Activated CD8-positive, alpha-beta T cell treated with anti-CD3 and anti-CD28 coated beads for 36 hours (primary cell): Measurements from ENCODE around the gene CUBN. TPM values are rescaled to one million over a fixed set of nuclear protein-coding genes. Genes with fewer than 3 reads are reported as not detected.
A peak's percentile ranks its signal among the peaks of the same experiment; 100 is the strongest.

Experiments used
- ATAC-seq: fragments of 200-7000 bp; cut with Tn5 transposase; one replicate; pipeline ENCODE4 v1.10.0; 2021; ENCODE audit warnings: mild to moderate bottlenecking, moderate library complexity
- CTCF ChIA-PET: fragments of 350-600 bp; sonication (Branson Sonifier 250); formaldehyde crosslinking; loops from one replicate; lab custom pipeline; 2021; ENCODE audit warnings: antibody characterized with exemption; lab: Charles Lee
- POLR2A ChIA-PET: fragments of 350-600 bp; sonication (Branson Sonifier 250); formaldehyde crosslinking; loops from one replicate; lab custom pipeline; 2021; ENCODE audit warnings: antibody characterized with exemption; lab: Charles Lee
- DNase-seq: peaks from one replicate; pipeline ENCODE4 v3.0.0-alpha.2; 2020
- H3K27ac Mint-ChIP-seq: one replicate; pipeline ENCODE4 v1.8.0; 2021; ENCODE audit warnings: mild to moderate bottlenecking, mixed read lengths
- H3K27me3 Mint-ChIP-seq: one replicate; pipeline ENCODE4 v1.8.0; 2021; ENCODE audit warnings: mixed read lengths
- H3K36me3 Mint-ChIP-seq: one replicate; pipeline ENCODE4 v1.8.0; 2021; ENCODE audit warnings: low read depth, mixed read lengths
- H3K4me1 Mint-ChIP-seq: one replicate; pipeline ENCODE4 v1.8.0; 2021; ENCODE audit warnings: low read depth, mixed read lengths
- H3K4me3 Mint-ChIP-seq: one replicate; pipeline ENCODE4 v1.8.0; 2021; ENCODE audit warnings: mild to moderate bottlenecking, moderate library complexity, mixed read lengths
- H3K9me3 Mint-ChIP-seq: one replicate; pipeline ENCODE4 v1.8.0; 2021; ENCODE audit warnings: mixed read lengths
- CTCF ChIP-seq: fragments of 200-600 bp; IDR thresholded peaks from one replicate; pipeline ENCODE4 v1.8.0; 2022; ENCODE audit warnings: antibody characterized with exemption, mild to moderate bottlenecking
- intact Hi-C: fragments of 100-400 bp; cut with micrococcal nuclease; formaldehyde crosslinking; loops from one replicate; pipeline ENCODE4 v1.10.0; 2022
- total RNA-seq, 2 experiments: library from RNA; stranded (reverse); gene quantifications; one replicate each; pipeline ENCODE4 v1.2.3, GENCODE V29; 2021

CUBN gene
- total RNA-seq, 2 experiments from 2014 or later, result 0.38 to 0.65 TPM

DNA sequence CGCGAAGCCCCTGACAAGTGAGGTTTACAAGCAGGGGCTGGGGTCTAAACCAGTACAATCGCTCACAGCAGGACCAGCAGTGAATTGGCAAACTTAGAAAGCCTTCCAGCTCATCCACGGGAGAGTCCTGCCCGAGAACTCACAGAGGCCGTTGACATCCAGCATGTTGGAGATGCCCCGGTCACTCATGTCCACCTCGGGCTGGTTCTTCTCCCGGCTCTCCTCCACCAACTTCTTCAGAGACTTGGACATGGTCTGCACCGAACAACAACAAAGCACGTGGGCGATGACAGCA is 312.8 kb downstream of the CUBN start:
- H3K36me3 Mint-ChIP-seq, result peaks cover 8% of the 10 kb centered on the region
- ATAC-seq (no peak), DNase-seq (no peak)
- no peaks in the 10 kb centered on the region for H3K27me3 Mint-ChIP-seq
- peaks cover 2% of the 10 kb centered on the region for H3K9me3 Mint-ChIP-seq
- ChIA-PET CTCF (interaction anchor here (1.4 to 1.8 kb wide), 3 partner anchors 11 to 442 kb away, joined by 4 to 6 read pairs (median 4); no protein-coding TSS in a partner anchor), POLR2A (interaction anchor here (1.5 to 2.2 kb wide), 3 partner anchors 9 to 13 kb away, joined by 5 to 15 read pairs (median 5); no protein-coding TSS in a partner anchor)
- peaks cover 28% of the 10 kb centered on the region for H3K4me1 Mint-ChIP-seq
- intact Hi-C loops, result loop anchor here (2.0 to 10.0 kb wide), 2 partner anchors 210 to 1838 kb away; partner anchors contain the start of genes ARL5B and NSUN6
- TF ChIP-seq CTCF, result no peak
- H3K4me3 Mint-ChIP-seq, result peak overlapping the region; percentile 85
- peak overlapping the region; percentile 92 for H3K27ac Mint-ChIP-seq

DNA sequence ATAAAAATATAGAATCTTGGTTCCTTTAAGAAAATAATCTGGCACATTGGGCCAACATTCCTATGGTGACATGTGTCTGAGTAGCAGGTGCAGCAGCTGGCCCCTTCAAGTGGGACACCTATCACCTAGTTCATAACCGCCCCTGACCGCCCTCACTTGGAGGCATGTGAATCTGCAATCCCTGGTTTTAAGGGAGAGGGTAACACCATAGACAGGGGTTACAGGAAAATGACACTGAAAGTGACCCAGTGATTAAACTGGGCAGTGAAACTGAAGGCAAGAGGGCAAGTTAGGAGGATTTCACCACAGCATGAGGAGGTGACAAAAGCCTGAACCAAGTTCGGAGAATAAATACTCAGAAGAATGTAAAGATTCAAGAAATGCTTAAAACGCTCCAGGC is 313.4 kb downstream of the CUBN start:
- DNase-seq (no peak), ATAC-seq (no peak)
- ChIA-PET POLR2A (interaction anchor here (1.5 to 2.2 kb wide), 2 partner anchors 9 to 12 kb away, joined by 5 to 15 read pairs; no protein-coding TSS in a partner anchor), CTCF (interaction anchor here (1.8 kb wide), 1 partner anchor 443 kb away, joined by 4 read pairs; no protein-coding TSS in a partner anchor)
- H3K4me3 Mint-ChIP-seq, result peak overlapping the region; percentile 85
- H3K27me3 Mint-ChIP-seq, result no peaks in the 10 kb centered on the region
- TF ChIP-seq CTCF, result no peak
- peaks cover 10% of the 10 kb centered on the region for H3K36me3 Mint-ChIP-seq
- peaks cover 33% of the 10 kb centered on the region for H3K4me1 Mint-ChIP-seq
- peak overlapping the region; percentile 53 for H3K27ac Mint-ChIP-seq
- intact Hi-C loops, result loop anchor here (2.0 to 10.0 kb wide), 2 partner anchors 211 to 1839 kb away; partner anchors contain the start of genes ARL5B and NSUN6
- H3K9me3 Mint-ChIP-seq, result no peaks in the 10 kb centered on the region

- Mint-ChIP-seq H3K27ac (no peak overlapping the region), H3K4me1 (peaks cover 42% of the 10 kb centered on the region)
- intact Hi-C loops, result loop anchor here (10.0 kb wide), 1 partner anchor 1841 kb away; the partner anchor contains the start of genes ARL5B and NSUN6
Observed at GRCh38 chr10:16814012-16814411, 315.6 kb downstream of the CUBN start.

GRCh38 chr10:16812676-16813075 is 316.9 kb downstream of the CUBN start:
- CTCF ChIA-PET, result interaction anchor here (0.6 to 3.0 kb wide), 6 partner anchors 9 to 910 kb away, joined by 3 to 11 read pairs (median 8); no protein-coding TSS in a partner anchor
- H3K4me1 Mint-ChIP-seq, result peaks cover 38% of the 10 kb centered on the region
- no peaks in the 10 kb centered on the region for H3K27me3 Mint-ChIP-seq
- intact Hi-C loops, result loop anchor here (10.0 kb wide), 1 partner anchor 1842 kb away; the partner anchor contains the start of genes ARL5B and NSUN6
- POLR2A ChIA-PET, result interaction anchor here (1.2 kb wide), 1 partner anchor 17 kb away, joined by 5 read pairs; no protein-coding TSS in a partner anchor
- no peak for DNase-seq
- H3K36me3 Mint-ChIP-seq, result peaks cover 10% of the 10 kb centered on the region
- H3K27ac Mint-ChIP-seq, result no peak overlapping the region
- H3K9me3 Mint-ChIP-seq, result no peaks in the 10 kb centered on the region
- H3K4me3 Mint-ChIP-seq, result no peak overlapping the region
- no peak for ATAC-seq
- no peak for TF ChIP-seq CTCF

More at GRCh38 chr10:16814012-16814411, 315.6 kb downstream of the CUBN start:
- ATAC-seq (no peak), DNase-seq (no peak)
- no peak for TF ChIP-seq CTCF
- ChIA-PET POLR2A (interaction anchor here (0.7 to 1.2 kb wide), 2 partner anchors 18 to 324 kb away, joined by 3 to 5 read pairs; no protein-coding TSS in a partner anchor), CTCF (interaction anchor here (1.5 to 3.0 kb wide), 4 partner anchors 10 to 912 kb away, joined by 6 to 11 read pairs (median 9); no protein-coding TSS in a partner anchor)
- H3K36me3 Mint-ChIP-seq, result peaks cover 10% of the 10 kb centered on the region
- H3K4me3 Mint-ChIP-seq, result no peak overlapping the region
- no peaks in the 10 kb centered on the region for H3K9me3 Mint-ChIP-seq
- no peaks in the 10 kb centered on the region for H3K27me3 Mint-ChIP-seq

GRCh38 chr10:16811765-16812164 is 317.8 kb downstream of the CUBN start:
- no peaks in the 10 kb centered on the region for H3K27me3 Mint-ChIP-seq
- intact Hi-C loops, result loop anchor here (10.0 kb wide), 1 partner anchor 1843 kb away; the partner anchor contains the start of genes ARL5B and NSUN6
- H3K4me3 Mint-ChIP-seq, result no peak overlapping the region
- POLR2A ChIA-PET, result interaction anchor here (0.9 kb wide), 1 partner anchor 375 kb away, joined by 3 read pairs; the partner anchor contains the start of gene PTER
- TF ChIP-seq CTCF, result no peak
- H3K36me3 Mint-ChIP-seq, result peaks cover 10% of the 10 kb centered on the region
- DNase-seq, result no peak
- peaks cover 38% of the 10 kb centered on the region for H3K4me1 Mint-ChIP-seq
- no peaks in the 10 kb centered on the region for H3K9me3 Mint-ChIP-seq
- no peak overlapping the region for H3K27ac Mint-ChIP-seq
- CTCF ChIA-PET, result interaction anchor here (1.3 to 3.0 kb wide), 3 partner anchors 10 to 909 kb away, joined by 3 to 9 read pairs (median 9); no protein-coding TSS in a partner anchor
- ATAC-seq, result no peak
